Thymus (tissue), 11 donors: ENCODE data around the gene KCNH5. TPM values are rescaled to one million over a fixed set of nuclear protein-coding genes. Genes with fewer than 3 reads are reported as not detected.
"Not testable (repeated sequence)": the region's sequence is repeated elsewhere in the genome, so short reads cannot be mapped to it uniquely, and the experiment has no call there.

ENCODE experiments used
- DNase-seq, 9 donors: peaks; one replicate each; pipeline ENCODE4 v3.0.0-alpha.2; 2013; ENCODE audit warnings: low spot score in 9 of 9, low read depth in 6 of 9, missing footprints in 1 of 9
- H3K27ac ChIP-seq, 2 donors: one replicate each; pipeline ENCODE4 v1.5.1; 2013; ENCODE audit warnings: control low read depth in 1 of 2, low read depth in 1 of 2, low read length in 1 of 2, mild to moderate bottlenecking in 1 of 2, moderate library complexity in 1 of 2
- H3K27me3 ChIP-seq, 2 donors: one replicate each; pipeline ENCODE4 v1.5.1; 2013; ENCODE audit warnings: low read length in 1 of 2; ENCODE audit not compliant: control insufficient read depth in 2 of 2, insufficient read depth in 1 of 2
- H3K36me3 ChIP-seq, 2 donors: one replicate each; pipeline ENCODE4 v1.5.1; 2013; ENCODE audit warnings: low read length in 1 of 2, mild to moderate bottlenecking in 1 of 2, moderate library complexity in 1 of 2; ENCODE audit not compliant: control insufficient read depth in 2 of 2, insufficient read depth in 2 of 2
- H3K4me1 ChIP-seq, 2 donors: one replicate each; pipeline ENCODE4 v1.5.1; 2013; ENCODE audit warnings: low read length in 2 of 2; ENCODE audit not compliant: control insufficient read depth in 2 of 2, insufficient read depth in 2 of 2
- H3K4me3 ChIP-seq, 2 donors: one replicate each; pipeline ENCODE4 v1.5.1; 2013; ENCODE audit warnings: low read length in 2 of 2, control low read depth in 1 of 2, mild to moderate bottlenecking in 1 of 2
- H3K9me3 ChIP-seq, 2 donors: one replicate each; pipeline ENCODE4 v1.5.1; 2013; ENCODE audit warnings: low read length in 1 of 2, mild to moderate bottlenecking in 1 of 2; ENCODE audit not compliant: control insufficient read depth in 2 of 2, insufficient read depth in 1 of 2
- WGBS: extraction: QIAGEN DNeasy Blood & Tissue Kit; methylation state at CpG from one replicate; pipeline ENCODE4 v1.1.7; 2013; 5-methylcytosine and 5-hydroxymethylcytosine counted together
- polyA plus RNA-seq: library from polyadenylated mRNA; stranded (reverse); fragments of 200-250 nt; gene quantifications from one replicate; pipeline ENCODE4 v1.2.3, GENCODE V29; 2013
- total RNA-seq: library from RNA; stranded (reverse); fragments of 120-200 nt; gene quantifications from one replicate; pipeline ENCODE4 v1.2.4, GENCODE V29; 2013
- donor health status: healthy.

KCNH5 gene
- total and polyA plus RNA-seq, 2 donors, result 0.11 to 0.38 TPM

DNA sequence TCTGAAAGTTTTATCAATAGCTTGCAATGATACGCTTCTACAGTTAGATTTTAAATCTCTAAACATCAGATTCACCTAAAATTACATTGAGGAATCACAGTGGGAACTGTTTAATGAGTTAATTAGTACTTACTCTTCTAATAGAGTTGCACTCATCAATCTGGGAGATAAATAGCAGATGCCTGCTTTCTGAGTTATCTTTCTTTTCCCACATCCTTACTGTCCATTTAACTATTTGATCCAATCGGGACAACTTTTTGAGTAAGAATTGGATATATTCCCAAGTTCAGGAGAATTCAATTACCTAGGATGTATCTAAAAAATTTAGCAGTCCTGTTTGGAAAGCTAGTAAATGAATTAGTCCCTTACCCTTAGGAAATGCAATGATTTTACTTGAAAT, 162.3 kb downstream of the KCNH5 start:
- Histone ChIP-seq H3K27ac (no peak overlapping the region), H3K4me3 (no peak overlapping the region), H3K36me3 (no peaks in the 10 kb centered on the region), H3K27me3 (no peaks in the 10 kb centered on the region), H3K9me3 (no peaks in the 10 kb centered on the region), H3K4me1 (no peaks in the 10 kb centered on the region)
- DNase-seq, result no peak
- whole genome bisulfite sequencing, result 92% methylated on average over 2 of the region's 2 CpGs

DNA sequence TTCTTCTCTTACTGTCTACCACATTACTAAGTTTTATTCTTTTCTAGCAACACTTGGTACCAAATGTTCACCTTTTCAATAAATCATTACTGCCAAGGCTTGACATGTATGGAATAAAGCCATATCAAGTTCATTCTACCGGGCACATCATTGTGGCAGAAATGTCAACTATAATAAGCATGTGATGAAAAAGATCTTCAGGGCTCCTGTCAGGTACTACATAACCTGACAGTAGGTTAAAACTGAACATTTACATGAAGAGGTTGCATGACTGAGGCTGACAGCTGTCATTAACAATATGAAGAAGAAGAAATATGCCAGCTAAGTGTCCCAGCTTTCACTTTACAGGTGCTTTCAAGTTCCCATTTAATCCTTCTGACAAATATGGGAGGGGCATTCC, 178.9 kb downstream of the KCNH5 start:
- 95% methylated on average over 1 of the region's 1 CpG for WGBS
- Histone ChIP-seq H3K9me3 (no peaks in the 10 kb centered on the region), H3K27ac (no peak overlapping the region), H3K4me3 (no peak overlapping the region), H3K4me1 (no peaks in the 10 kb centered on the region), H3K27me3 (no peaks in the 10 kb centered on the region), H3K36me3 (no peaks in the 10 kb centered on the region)
- DNase-seq, result no peak

DNA sequence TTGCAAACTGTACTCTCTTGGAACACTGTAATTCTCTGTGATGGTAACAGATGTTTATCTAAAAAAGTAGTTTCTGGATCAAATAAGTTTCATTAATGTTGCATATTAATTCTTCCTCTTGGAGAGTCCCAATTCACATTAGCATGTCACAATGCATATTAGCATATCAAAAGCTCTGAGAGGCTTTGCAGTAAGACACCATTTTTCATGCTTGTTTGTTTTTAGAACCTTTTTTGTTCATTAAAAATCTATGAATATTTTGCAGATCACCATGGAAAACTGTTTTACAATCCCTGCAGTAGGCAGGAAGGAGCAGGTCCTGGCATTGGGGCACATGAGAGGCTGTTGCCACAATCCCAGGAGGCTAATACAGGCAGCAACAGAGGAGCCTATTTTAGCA, 180.7 kb downstream of the KCNH5 start:
- no peaks in the 10 kb centered on the region for H3K9me3 ChIP-seq
- no peak overlapping the region for H3K27ac ChIP-seq
- DNase-seq, result no peak
- no peaks in the 10 kb centered on the region for H3K36me3 ChIP-seq
- H3K27me3 ChIP-seq, result no peaks in the 10 kb centered on the region
- H3K4me1 ChIP-seq, result no peaks in the 10 kb centered on the region
- no peak overlapping the region for H3K4me3 ChIP-seq

DNA sequence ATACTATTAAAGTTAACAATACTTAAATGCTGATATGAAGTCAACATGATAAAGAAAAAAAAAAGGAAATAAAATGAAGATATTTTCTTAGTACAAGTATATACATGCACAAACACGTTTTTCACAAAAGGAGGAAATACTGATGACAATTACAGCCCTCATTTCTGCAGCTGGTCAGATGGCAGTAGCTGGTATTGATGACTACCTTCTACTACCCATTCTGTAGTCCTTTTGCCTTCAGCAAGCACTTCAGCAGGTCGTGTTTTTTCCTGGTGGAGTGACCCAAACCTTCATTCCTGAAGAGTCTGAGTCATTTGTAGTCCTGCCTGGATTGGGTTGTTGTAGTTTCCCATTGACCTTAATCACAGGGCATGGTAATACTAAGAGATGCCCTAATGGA, 187.2 kb downstream of the KCNH5 start:
- not testable (repeated sequence) for H3K27ac ChIP-seq, H3K4me3 ChIP-seq, H3K4me1 ChIP-seq, DNase-seq, H3K27me3 ChIP-seq, H3K9me3 ChIP-seq, H3K36me3 ChIP-seq
- WGBS, result 72% methylated on average over 2 of the region's 2 CpGs

DNA sequence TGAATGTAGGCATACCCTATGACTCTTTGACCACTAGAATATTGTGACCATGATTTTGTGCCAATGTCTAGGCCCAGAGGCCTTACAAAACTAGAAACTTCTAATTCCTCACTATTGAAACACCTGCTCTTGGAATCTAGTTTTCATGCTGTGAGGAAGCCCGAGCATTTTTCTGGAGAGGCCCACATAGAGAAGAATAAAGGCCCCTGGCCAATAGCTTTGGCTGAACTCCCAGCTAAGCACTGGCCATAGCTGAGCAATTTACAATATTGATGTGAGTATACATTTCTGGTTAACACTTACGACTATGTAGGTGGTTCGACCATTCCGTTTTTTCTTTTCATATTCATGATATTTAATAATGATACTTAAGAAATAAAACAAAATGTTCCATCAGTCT, 190.3 kb downstream of the KCNH5 start:
- no peak for DNase-seq
- 92% methylated on average over 4 of the region's 4 CpGs for WGBS
- Histone ChIP-seq H3K27ac (no peak overlapping the region), H3K9me3 (no peaks in the 10 kb centered on the region), H3K4me3 (no peak overlapping the region), H3K27me3 (no peaks in the 10 kb centered on the region), H3K36me3 (no peaks in the 10 kb centered on the region), H3K4me1 (no peaks in the 10 kb centered on the region)

DNA sequence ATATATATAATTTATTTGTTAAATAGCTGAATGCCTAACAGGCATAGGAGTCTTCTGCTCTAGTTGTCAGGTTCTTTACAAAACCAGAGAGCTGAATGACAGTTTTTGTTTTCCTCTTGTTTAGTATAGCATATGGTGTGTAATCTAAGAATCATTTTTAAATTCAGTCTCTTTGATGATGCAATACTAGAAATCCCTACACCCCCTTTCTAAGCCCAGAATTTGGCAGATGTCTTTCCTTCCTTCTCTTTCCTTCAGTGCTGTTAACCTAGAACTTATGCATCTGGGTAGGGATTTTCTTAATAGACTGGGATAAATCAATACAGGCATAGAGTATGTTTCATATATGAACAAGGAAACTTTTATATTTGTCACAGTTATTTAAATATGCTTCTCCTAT, 198.1 kb downstream of the KCNH5 start:
- Histone ChIP-seq H3K4me1 (no peaks in the 10 kb centered on the region), H3K36me3 (no peaks in the 10 kb centered on the region), H3K27ac (no peak overlapping the region), H3K4me3 (no peak overlapping the region), H3K9me3 (no peaks in the 10 kb centered on the region), H3K27me3 (no peaks in the 10 kb centered on the region)
- DNase-seq, result no peak

DNA sequence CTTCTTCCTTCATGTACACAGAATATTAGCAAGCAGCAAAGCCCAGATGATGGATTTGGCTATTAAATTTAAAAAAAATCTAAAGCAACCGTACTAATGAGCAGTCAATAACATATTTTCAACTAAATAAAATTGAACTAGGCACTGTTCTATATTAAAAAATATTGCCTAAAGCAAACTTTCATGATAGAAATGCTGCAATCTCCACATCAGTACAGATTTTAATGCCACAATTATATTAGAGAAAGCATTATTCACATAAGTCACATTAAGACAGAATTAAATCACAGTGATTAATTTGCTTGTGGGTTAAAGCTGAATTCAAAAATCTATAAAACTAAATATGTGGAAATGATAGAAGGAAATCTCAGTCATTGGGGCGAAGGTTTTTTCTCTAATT, 200.7 kb downstream of the KCNH5 start:
- no peaks in the 10 kb centered on the region for H3K36me3 ChIP-seq
- H3K4me1 ChIP-seq, result no peaks in the 10 kb centered on the region
- H3K4me3 ChIP-seq, result no peak overlapping the region
- no peak overlapping the region for H3K27ac ChIP-seq
- H3K27me3 ChIP-seq, result no peaks in the 10 kb centered on the region
- no peaks in the 10 kb centered on the region for H3K9me3 ChIP-seq
- 91% methylated on average over 2 of the region's 2 CpGs for WGBS
- DNase-seq, result no peak

DNA sequence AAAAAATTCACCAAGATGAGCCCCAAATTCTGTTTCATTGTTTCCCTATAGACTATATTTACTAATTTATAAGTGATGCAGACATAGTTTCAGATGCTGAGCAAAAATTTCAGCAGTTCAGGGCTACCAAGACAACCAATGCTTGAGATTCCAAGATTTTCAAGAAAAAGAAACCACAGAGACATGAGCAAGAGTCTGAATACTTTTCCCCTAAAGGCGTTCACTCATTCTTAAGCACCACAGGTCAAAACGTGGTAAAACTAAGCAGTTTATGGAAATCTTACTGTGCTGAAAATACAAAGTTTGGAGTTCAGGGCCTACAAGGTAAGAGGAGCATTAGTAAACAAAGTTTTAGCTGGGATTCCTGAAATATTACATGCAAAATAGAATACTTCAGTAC, 221.2 kb downstream of the KCNH5 start:
- Histone ChIP-seq H3K4me1 (no peaks in the 10 kb centered on the region), H3K9me3 (peaks cover 0 to 3% of the 10 kb centered on the region in 2 donors), H3K4me3 (no peak overlapping the region), H3K27me3 (no peaks in the 10 kb centered on the region), H3K36me3 (no peaks in the 10 kb centered on the region), H3K27ac (no peak overlapping the region)
- no peak for DNase-seq
- WGBS, result 89% methylated on average over 2 of the region's 2 CpGs

DNA sequence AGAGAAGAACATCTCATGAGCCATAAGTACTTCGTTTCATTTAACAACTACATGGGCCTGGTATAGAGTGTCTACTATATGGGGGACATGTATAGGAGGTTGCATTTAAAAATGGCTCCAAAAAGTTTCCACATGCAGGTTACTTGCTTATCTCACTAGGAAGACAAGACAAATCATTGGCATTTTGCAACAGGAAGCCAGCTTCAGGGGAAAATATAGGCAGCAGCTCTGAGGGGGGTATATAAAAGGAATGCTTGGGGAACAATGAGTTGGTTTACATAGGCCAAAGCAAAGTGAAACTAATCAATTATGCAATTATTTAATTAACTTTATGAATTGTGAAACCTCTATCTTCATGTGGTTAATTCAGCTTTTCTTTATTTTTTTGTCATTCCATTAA, 225.3 kb downstream of the KCNH5 start:
- no peak for DNase-seq
- H3K4me1 ChIP-seq, result no peaks in the 10 kb centered on the region

DNA sequence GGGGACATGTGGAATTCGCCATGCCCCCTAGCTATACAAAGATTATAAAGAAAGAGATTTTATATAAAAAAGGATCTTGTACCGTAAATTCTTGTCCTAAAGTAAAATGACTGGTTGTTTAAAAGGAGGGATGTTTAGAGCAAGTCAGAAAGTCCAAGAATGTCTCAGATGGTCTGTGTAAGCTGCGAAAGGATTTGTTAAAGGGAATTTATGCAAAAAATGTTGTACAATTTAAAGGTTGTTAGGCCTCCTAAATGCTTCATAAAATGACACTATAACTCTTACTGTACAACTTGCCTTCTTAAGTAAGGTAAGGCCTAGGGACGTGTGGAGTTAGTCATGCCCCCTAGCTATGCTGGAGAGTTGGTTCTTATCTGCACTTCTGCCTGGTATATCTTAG, 237.6 kb downstream of the KCNH5 start:
- WGBS, result 85% methylated on average over 4 of the region's 4 CpGs

More for the DNA sequence above, 225.3 kb downstream of the KCNH5 start:
- Histone ChIP-seq H3K4me3 (no peak overlapping the region), H3K9me3 (no peaks in the 10 kb centered on the region), H3K36me3 (no peaks in the 10 kb centered on the region), H3K27me3 (no peaks in the 10 kb centered on the region), H3K27ac (no peak overlapping the region)
- WGBS, result 73% methylated on average over 1 of the region's 1 CpG

More for the DNA sequence above, 237.6 kb downstream of the KCNH5 start:
- no peak for DNase-seq
- Histone ChIP-seq H3K4me1 (no peaks in the 10 kb centered on the region), H3K4me3 (no peak overlapping the region), H3K36me3 (no peaks in the 10 kb centered on the region), H3K27me3 (no peaks in the 10 kb centered on the region), H3K27ac (no peak overlapping the region), H3K9me3 (peaks cover 0 to 2% of the 10 kb centered on the region in 2 donors)
